IPS-15b (cell line): ENCODE results near the gene CPED1.

Source experiments
- H3K27me3 ChIP-seq: one replicate; pipeline ENCODE4 v1.6.1; 2013; ENCODE audit warnings: low read length; ENCODE audit not compliant: control insufficient read depth, insufficient read depth
- H3K36me3 ChIP-seq: one replicate; pipeline ENCODE4 v1.6.1; 2013; ENCODE audit warnings: low read length; ENCODE audit not compliant: control insufficient read depth, insufficient read depth
- H3K4me1 ChIP-seq: one replicate; pipeline ENCODE4 v1.6.1; 2013; ENCODE audit warnings: mild to moderate bottlenecking, low read length; ENCODE audit not compliant: control insufficient read depth, insufficient read depth
- H3K4me3 ChIP-seq: one replicate; pipeline ENCODE4 v1.5.1; 2013; ENCODE audit warnings: low read depth, low read length
- H3K9ac ChIP-seq: one replicate; pipeline ENCODE4 v1.6.1; 2013; ENCODE audit warnings: low read depth, mild to moderate bottlenecking, low read length
- H3K9me3 ChIP-seq: one replicate; pipeline ENCODE4 v1.6.1; 2013; ENCODE audit warnings: mild to moderate bottlenecking, low read length; ENCODE audit not compliant: control insufficient read depth, insufficient read depth

The CPED1 gene

DNA sequence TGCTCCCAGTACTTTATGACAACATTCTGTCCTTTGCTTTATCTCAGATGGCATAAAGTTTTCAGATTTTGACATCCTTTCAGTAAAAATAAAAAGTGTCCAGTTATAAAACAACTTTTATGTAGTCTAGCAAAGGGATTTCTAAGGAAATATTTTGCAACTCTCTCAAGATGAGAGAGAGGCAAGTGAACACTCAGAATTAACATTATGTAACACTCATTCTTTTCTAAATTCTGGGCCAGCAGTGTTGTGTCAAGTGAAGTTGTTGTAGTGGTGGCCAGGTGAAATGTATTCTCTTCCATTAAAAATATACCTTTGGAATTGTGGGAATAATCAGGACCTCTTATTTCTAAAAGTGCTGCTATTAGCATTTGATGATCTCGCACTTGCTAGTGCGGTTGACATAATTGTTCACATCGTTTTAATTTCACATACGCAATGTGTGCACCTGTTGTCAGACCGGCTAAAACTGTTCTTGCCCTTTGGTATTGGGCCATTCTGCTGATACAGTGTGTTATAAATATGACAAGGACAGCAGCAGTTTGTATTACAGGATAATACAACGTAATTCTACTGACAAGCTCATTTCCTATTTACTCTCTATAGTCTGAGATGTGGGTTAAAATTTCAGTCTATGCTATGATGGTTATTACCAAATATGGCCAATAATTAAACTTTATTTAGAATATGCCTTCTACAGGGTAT is 23.8 kb downstream of the CPED1 start:
- Histone ChIP-seq H3K9ac (no peak overlapping the region), H3K4me3 (no peak overlapping the region), H3K36me3 (no peaks in the 10 kb centered on the region), H3K27me3 (no peaks in the 10 kb centered on the region), H3K4me1 (no peaks in the 10 kb centered on the region), H3K9me3 (no peaks in the 10 kb centered on the region)

DNA sequence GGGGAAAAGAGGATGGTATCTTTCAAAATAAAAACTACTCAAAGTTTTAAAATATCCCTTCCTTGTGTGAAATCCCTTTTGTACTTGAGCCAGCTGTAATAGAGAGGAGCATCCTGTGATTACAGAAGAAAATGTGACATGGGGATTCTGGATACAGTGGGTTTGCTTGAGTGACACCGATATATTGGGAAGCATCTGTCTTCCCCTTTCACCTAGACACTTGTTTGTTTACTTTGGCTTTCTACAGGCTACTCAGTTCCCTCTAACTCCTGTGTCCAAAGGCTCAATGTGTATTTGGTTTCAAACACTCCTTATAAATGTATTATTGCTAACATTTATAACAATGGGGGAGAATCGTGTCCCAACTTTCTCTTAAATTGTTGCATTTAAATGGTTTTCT is 24.4 kb downstream of the CPED1 start:
- no peak overlapping the region for H3K9ac ChIP-seq
- no peaks in the 10 kb centered on the region for H3K36me3 ChIP-seq
- H3K27me3 ChIP-seq = no peaks in the 10 kb centered on the region
- no peaks in the 10 kb centered on the region for H3K9me3 ChIP-seq
- no peak overlapping the region for H3K4me3 ChIP-seq
- no peaks in the 10 kb centered on the region for H3K4me1 ChIP-seq

DNA sequence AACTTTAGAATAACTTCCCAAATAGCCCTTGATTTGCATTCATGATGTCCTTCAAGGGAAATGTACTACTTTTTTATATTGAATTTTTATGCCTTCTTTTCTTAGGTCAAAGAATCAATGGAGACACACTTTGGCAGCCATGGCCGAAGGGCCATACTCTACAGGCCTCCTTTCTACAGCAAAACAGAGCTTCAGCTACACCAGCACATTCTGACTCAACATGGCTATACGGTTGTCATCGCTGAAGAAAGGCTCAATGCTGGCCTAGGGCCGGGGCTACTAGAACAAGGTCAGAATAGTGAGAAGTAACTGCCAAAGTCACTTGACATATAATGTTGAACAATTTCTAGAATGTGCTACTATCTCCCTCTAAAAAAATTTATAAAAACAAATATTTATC is 27.0 kb downstream of the CPED1 start:
- no peak overlapping the region for H3K4me3 ChIP-seq
- no peaks in the 10 kb centered on the region for H3K4me1 ChIP-seq
- H3K9me3 ChIP-seq = no peaks in the 10 kb centered on the region
- H3K27me3 ChIP-seq = no peaks in the 10 kb centered on the region
- H3K9ac ChIP-seq = no peak overlapping the region
- no peaks in the 10 kb centered on the region for H3K36me3 ChIP-seq

DNA sequence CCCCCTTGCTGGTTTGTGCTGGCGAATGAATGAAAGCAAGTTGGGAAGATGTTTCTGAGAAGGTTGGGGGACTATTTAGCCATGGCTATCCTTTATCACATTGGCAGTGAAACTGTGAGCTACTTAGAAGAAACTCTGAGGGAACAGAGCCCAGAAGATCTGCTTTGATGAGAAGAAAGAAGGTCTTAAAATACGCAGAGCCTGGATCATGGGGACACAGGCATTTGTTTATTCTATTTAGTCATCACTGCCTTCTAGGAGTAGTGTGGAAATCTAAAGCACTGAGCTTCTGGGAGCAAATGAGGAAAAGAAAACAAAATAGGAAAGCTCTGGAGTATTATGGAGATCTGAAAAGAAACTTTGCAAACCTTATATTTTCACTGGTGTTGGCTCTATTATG is 28.5 kb downstream of the CPED1 start:
- no peaks in the 10 kb centered on the region for H3K36me3 ChIP-seq
- no peak overlapping the region for H3K9ac ChIP-seq
- no peaks in the 10 kb centered on the region for H3K27me3 ChIP-seq
- no peaks in the 10 kb centered on the region for H3K9me3 ChIP-seq
- H3K4me3 ChIP-seq = no peak overlapping the region
- no peaks in the 10 kb centered on the region for H3K4me1 ChIP-seq

DNA sequence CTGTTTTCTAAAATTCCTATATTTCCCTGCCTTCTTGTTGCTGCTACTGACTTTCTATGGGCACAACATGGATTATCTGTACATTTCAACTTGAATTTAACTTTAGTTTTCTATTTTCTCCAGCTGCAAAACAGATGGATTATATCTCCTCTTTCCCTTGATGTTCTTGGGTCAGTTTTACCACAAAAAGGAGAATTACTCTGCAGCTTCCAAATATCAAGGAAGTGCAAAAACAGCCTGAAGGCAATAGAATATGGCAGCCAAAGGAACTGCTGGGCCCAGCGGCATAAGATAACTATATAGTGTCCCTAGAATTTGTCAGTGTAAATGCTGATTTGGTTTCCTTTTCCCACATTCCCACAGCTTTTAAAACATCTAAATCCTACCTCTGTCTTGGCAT is 29.1 kb downstream of the CPED1 start:
- H3K9ac ChIP-seq = no peak overlapping the region
- no peaks in the 10 kb centered on the region for H3K4me1 ChIP-seq
- H3K4me3 ChIP-seq = no peak overlapping the region
- no peaks in the 10 kb centered on the region for H3K36me3 ChIP-seq
- H3K9me3 ChIP-seq = no peaks in the 10 kb centered on the region
- no peaks in the 10 kb centered on the region for H3K27me3 ChIP-seq

DNA sequence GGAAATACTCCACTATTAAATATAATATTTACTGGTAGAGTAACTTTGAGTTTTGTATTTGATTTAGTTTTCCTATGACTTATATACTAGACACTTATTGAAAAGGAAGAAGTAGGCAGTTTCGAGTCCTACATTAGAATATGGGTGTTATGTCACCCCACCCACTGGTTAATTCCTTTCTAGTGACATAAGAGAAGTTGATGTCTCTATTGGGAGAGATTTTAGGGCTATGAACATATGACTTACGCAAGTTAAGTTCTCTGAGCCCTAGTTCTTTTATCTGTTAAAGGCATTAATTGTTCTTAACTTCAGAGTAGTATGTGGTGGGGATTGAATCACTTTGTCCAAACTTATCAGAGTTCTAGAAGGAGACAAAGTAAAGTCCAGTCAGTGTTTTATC is 30.5 kb downstream of the CPED1 start:
- Histone ChIP-seq H3K9ac (no peak overlapping the region), H3K9me3 (no peaks in the 10 kb centered on the region), H3K36me3 (no peaks in the 10 kb centered on the region), H3K4me3 (no peak overlapping the region), H3K27me3 (no peaks in the 10 kb centered on the region), H3K4me1 (no peaks in the 10 kb centered on the region)

DNA sequence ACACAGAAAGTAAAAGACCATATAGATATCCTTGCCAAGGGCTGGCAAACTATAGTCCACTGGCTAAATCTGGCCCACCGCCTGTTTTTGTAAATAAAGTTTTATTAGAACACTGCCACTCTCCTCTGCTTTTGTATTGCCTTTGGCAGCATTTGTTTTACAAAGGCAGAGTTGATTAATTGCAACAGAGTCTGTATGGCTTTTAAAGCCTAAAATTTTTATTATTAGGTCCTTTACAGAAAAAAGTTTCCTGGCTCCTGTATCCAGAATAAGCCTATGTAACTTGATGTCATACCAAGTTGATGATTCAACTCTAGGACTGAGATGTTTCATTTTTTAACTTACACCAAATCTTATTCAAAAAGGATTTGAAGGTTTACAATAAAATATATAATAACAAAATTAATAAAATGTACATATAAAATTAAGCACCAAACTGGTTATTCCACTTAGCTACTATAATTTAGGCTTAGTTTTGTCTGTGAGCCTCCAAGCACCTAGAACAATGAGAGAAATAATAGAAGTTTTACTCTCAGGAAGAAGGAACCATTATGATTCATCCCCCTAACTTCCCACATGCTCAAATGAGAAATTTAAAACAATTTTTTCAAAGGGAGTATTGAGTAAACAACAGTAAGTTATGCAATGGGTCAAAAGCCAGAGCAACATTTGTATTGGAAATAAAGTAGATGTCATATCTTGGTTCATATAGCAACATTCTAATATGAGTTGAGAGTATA is 31.9 kb downstream of the CPED1 start:
- Histone ChIP-seq H3K4me1 (no peaks in the 10 kb centered on the region), H3K27me3 (no peaks in the 10 kb centered on the region), H3K9me3 (no peaks in the 10 kb centered on the region), H3K36me3 (no peaks in the 10 kb centered on the region), H3K4me3 (no peak overlapping the region), H3K9ac (no peak overlapping the region)

DNA sequence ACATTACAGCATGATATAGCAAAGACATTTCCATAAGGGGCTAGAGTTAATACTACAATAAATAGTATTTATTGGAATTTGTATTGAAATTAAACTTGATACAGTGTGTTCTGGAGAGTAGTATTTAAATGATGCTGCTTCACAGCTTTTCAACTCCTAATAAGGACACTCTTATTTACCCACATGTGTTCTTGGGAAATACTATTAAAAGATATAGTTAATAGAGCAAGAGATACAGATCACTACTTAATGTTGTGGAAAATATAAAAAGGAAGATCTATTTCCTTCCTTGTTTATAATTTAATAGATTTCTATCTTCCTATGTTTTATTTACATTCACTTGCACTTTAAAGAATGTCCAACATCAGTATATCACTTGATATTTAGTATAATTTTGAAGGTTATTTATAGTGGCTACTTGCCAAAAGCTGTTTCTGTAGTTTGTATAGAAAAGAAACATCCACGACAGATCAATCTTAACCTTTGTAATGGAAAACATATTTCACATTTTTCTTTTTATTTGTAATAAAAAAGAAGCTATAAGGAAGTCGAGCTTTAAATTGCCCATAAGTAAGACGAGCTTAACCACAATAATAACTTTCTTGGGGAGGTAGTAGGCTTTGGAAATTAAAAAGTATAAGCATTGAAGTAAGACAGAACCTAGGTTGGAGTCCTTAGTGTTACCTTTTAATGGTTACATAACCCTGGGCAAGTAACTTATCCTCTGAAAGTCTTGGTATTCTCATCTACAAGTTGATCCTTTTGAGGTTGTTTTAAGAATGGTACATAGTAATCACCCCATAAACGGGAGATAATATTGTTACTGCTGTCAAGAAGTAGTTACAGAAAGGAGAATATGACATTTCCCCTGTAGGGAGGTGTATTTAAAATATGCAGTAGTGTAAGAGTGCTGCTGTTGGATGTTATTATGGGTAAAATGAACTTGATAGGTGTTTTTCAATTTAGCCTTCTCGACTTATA is 32.8 kb downstream of the CPED1 start:
- no peaks in the 10 kb centered on the region for H3K36me3 ChIP-seq
- H3K4me3 ChIP-seq = no peak overlapping the region
- no peaks in the 10 kb centered on the region for H3K9me3 ChIP-seq
- no peaks in the 10 kb centered on the region for H3K27me3 ChIP-seq
- no peak overlapping the region for H3K9ac ChIP-seq
- no peaks in the 10 kb centered on the region for H3K4me1 ChIP-seq

DNA sequence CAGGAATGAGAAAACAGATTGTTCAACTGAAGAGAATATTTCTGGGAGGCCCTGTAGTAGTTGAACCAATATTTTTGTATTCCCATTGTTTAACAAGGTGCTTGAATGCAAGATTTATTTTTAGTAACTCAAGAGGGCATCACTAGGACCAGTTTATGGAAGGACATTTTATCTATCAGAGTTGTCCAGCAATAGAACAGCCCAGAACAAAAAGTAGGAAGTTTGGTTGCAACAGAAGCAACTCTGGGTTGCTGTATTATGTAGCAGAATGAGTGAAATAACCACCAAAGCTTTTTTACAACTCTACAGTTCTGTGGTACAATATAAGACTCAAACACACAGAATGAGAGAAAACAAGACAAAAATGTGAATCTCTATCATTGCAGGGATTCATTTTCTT is 34.7 kb downstream of the CPED1 start:
- H3K9ac ChIP-seq = no peak overlapping the region
- no peaks in the 10 kb centered on the region for H3K27me3 ChIP-seq
- no peaks in the 10 kb centered on the region for H3K9me3 ChIP-seq
- peaks cover 4% of the 10 kb centered on the region for H3K4me1 ChIP-seq
- H3K4me3 ChIP-seq = no peak overlapping the region
- no peaks in the 10 kb centered on the region for H3K36me3 ChIP-seq

DNA sequence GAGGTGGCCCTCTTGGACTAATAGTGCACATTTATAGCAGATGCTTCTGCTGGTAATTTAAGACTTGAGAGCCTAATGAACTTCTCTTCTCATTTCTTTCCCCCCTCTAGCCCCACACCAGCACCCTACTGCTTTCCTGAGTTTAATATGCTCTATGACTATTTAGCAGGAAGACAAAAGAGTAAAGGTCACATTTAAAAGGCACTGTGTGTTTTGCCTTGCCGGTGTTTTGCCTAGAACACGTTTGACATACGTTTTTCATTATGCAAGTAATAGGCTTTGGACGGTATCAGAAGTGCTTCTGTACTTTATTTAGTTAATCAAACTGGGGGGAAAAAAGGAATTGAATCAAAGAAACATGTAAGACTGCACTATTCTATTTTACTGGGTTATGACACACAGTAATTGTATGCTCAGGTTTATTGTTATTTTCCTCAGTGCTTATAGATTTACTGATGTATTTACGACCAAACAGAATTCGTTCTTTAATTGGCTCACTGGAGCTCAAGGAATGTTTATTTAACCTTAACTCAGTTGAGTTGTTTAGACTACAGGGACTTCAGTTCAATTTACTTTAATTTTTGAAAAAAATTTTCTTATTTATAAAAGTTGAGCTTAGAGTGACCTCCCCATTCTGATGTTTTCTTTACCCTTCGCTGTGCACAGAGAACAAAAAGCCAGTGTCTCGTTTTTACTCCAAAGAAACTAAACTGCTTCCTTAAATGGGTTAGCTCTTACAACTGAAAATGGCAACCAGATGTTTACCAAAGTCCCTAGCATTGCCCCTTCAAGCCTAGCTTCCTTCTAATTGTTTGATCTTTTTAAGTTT is 35.4 kb downstream of the CPED1 start:
- H3K27me3 ChIP-seq = no peaks in the 10 kb centered on the region
- no peak overlapping the region for H3K9ac ChIP-seq
- H3K4me1 ChIP-seq = peaks cover 4% of the 10 kb centered on the region
- H3K4me3 ChIP-seq = no peak overlapping the region
- H3K9me3 ChIP-seq = no peaks in the 10 kb centered on the region
- no peaks in the 10 kb centered on the region for H3K36me3 ChIP-seq

DNA sequence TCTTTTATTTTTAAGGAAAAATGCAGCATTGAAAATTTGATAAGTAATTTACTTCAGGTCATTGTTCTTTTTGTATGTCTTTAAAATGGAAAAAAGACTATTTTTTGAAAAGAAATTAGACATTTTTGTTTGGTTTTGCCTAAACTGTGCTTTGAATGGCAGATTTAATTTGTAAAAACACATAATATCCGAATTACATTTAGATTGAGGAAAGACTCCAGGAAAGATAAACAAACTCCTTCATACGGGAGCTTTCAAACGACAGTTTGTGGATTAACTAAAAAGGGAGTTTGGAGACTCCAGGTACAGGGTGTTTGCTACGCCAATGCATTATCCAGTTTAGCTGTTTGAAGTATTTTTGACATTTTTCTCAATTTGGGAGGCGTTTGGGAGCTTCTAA is 36.1 kb downstream of the CPED1 start:
- peaks cover 4% of the 10 kb centered on the region for H3K4me1 ChIP-seq
- no peaks in the 10 kb centered on the region for H3K27me3 ChIP-seq
- H3K4me3 ChIP-seq = no peak overlapping the region
- no peak overlapping the region for H3K9ac ChIP-seq
- no peaks in the 10 kb centered on the region for H3K36me3 ChIP-seq
- H3K9me3 ChIP-seq = no peaks in the 10 kb centered on the region
